ENCODE data around the gene LGI4. TPM values are rescaled to one million over a fixed set of nuclear protein-coding genes. Genes with fewer than 3 reads are reported as not detected.

Gene LGI4
- total RNA-seq, 4 donors from 2014 or later = 5.1 to 44.4 (median 19.7) TPM

GRCh38 chr19:35128398-35129057, 6.3 kb downstream of the LGI4 start:
- DNase-seq = no peak
- H3K36me3 ChIP-seq = no peaks in the 10 kb centered on the region

GRCh38 chr19:35127871-35128270, 7.0 kb downstream of the LGI4 start:
- Histone ChIP-seq H3K4me3 (no peak overlapping the region), H3K9me3 (no peaks in the 10 kb centered on the region), H3K4me1 (peaks cover 0 to 11% of the 10 kb centered on the region in 2 donors), H3K36me3 (no peaks in the 10 kb centered on the region), H3K27me3 (no peaks in the 10 kb centered on the region), H3K27ac (peak overlapping the region; percentile 85 to 96)
- TF ChIP-seq POLR2A (IDR thresholded peaks at IDR 0.05) (no peak), CTCF (IDR thresholded peaks at IDR 0.05) (no peak)
- intact Hi-C loops (cut with DNase I; ENCODE audit: low total_unique reads) = no loop called here
- no peak for DNase-seq

More at GRCh38 chr19:35128398-35129057, 6.3 kb downstream of the LGI4 start:
- no peaks in the 10 kb centered on the region for H3K9me3 ChIP-seq
- no peak overlapping the region for H3K4me3 ChIP-seq
- H3K4me1 ChIP-seq = peaks cover 0 to 11% of the 10 kb centered on the region in 2 donors
- TF ChIP-seq POLR2A (IDR thresholded peaks at IDR 0.05) (no peak), CTCF (IDR thresholded peaks at IDR 0.05) (no peak)
- H3K27ac ChIP-seq = no peak overlapping the region
- no peaks in the 10 kb centered on the region for H3K27me3 ChIP-seq
- intact Hi-C loops (cut with DNase I; ENCODE audit: low total_unique reads) = no loop called here

GRCh38 chr19:35126624-35126959, 8.3 kb downstream of the LGI4 start:
- intact Hi-C loops (cut with DNase I; ENCODE audit: low total_unique reads) = no loop called here
- no peaks in the 10 kb centered on the region for H3K27me3 ChIP-seq
- no peaks in the 10 kb centered on the region for H3K36me3 ChIP-seq
- H3K4me1 ChIP-seq = peaks cover 0 to 11% of the 10 kb centered on the region in 2 donors
- no peak for DNase-seq
- TF ChIP-seq POLR2A (IDR thresholded peaks at IDR 0.05) (no peak), CTCF (IDR thresholded peaks at IDR 0.05) (no peak)
- H3K4me3 ChIP-seq = no peak overlapping the region
- H3K9me3 ChIP-seq = no peaks in the 10 kb centered on the region
- peak overlapping the region; percentile 85 to 96 for H3K27ac ChIP-seq

- Histone ChIP-seq H3K36me3 (no peaks in the 10 kb centered on the region), H3K4me3 (no peak overlapping the region), H3K27ac (peak overlapping the region; percentile 85 to 96), H3K9me3 (no peaks in the 10 kb centered on the region), H3K27me3 (no peaks in the 10 kb centered on the region), H3K4me1 (peaks cover 0 to 11% of the 10 kb centered on the region in 2 donors)
- intact Hi-C loops (cut with DNase I; ENCODE audit: low total_unique reads) = no loop called here
- DNase-seq = no peak
- TF ChIP-seq CTCF (IDR thresholded peaks at IDR 0.05) (no peak), POLR2A (IDR thresholded peaks at IDR 0.05) (no peak)
These were observed 8.9 kb downstream of the LGI4 start for GRCh38 chr19:35125749-35126623.

GRCh38 chr19:35125270-35125717, 9.6 kb downstream of the LGI4 start:
- no peak for TF ChIP-seq CTCF (IDR thresholded peaks at IDR 0.05)
- no peak for TF ChIP-seq POLR2A (IDR thresholded peaks at IDR 0.05)
- H3K4me1 ChIP-seq = peaks cover 0 to 11% of the 10 kb centered on the region in 2 donors
- no peaks in the 10 kb centered on the region for H3K9me3 ChIP-seq
- DNase-seq = no peak
- intact Hi-C loops (cut with DNase I; ENCODE audit: low total_unique reads) = no loop called here
- H3K36me3 ChIP-seq = no peaks in the 10 kb centered on the region
- H3K4me3 ChIP-seq = no peak overlapping the region
- H3K27me3 ChIP-seq = no peaks in the 10 kb centered on the region
- H3K27ac ChIP-seq = peak overlapping the region; percentile 85 to 96
